ENCODE results near the gene RAB5B.

GRCh38 chr12:55937981-55938380 lies 35.9 kb upstream of the RAB5B start:
- TF ChIP-seq POLR2AphosphoS5 (IDR thresholded peaks at IDR 0.05; ENCODE audit: low read depth, low read length): no peak
- TF ChIP-seq, protein P1, sequence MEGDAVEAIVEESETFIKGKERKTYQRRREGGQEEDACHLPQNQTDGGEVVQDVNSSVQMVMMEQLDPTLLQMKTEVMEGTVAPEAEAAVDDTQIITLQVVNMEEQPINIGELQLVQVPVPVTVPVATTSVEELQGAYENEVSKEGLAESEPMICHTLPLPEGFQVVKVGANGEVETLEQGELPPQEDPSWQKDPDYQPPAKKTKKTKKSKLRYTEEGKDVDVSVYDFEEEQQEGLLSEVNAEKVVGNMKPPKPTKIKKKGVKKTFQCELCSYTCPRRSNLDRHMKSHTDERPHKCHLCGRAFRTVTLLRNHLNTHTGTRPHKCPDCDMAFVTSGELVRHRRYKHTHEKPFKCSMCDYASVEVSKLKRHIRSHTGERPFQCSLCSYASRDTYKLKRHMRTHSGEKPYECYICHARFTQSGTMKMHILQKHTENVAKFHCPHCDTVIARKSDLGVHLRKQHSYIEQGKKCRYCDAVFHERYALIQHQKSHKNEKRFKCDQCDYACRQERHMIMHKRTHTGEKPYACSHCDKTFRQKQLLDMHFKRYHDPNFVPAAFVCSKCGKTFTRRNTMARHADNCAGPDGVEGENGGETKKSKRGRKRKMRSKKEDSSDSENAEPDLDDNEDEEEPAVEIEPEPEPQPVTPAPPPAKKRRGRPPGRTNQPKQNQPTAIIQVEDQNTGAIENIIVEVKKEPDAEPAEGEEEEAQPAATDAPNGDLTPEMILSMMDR (IDR thresholded peaks at IDR 0.05): no peak
